B cell (primary cell): ENCODE results near the gene CACNA1D. TPM values are rescaled to one million over a fixed set of nuclear protein-coding genes. Genes with fewer than 3 reads are reported as not detected.

ENCODE experiments used
- ATAC-seq: fragments of 200-7000 bp; cut with Tn5 transposase; one replicate; pipeline ENCODE4 v1.10.0; 2021; ENCODE audit warnings: low read depth, mild to moderate bottlenecking, moderate number of reproducible peaks, moderate library complexity
- CTCF ChIA-PET: fragments of 350-600 bp; sonication (Branson Sonifier 250); formaldehyde crosslinking; loops from one replicate; lab custom pipeline; 2021; ENCODE audit warnings: antibody characterized with exemption, inconsistent platforms; lab: Charles Lee
- POLR2A ChIA-PET: fragments of 350-600 bp; sonication (Branson Sonifier 250); formaldehyde crosslinking; loops from one replicate; lab custom pipeline; 2021; ENCODE audit warnings: antibody characterized with exemption; lab: Charles Lee
- DNase-seq: peaks from one replicate; pipeline ENCODE4 v3.0.0; 2013
- H2AFZ ChIP-seq: 2 replicates; pipeline ENCODE4 v1.6.1; 2012; ENCODE audit warnings: mild to moderate bottlenecking, low read depth, low read length; ENCODE audit not compliant: insufficient read depth, poor library complexity, severe bottlenecking
- H3K27ac ChIP-seq, 2 donors: 1 replicate in 1 of 2; 2 replicates in 1 of 2; pipeline ENCODE4 v1.5.1; 2012 to 2013; ENCODE audit warnings: low read length in 2 of 2, mild to moderate bottlenecking in 2 of 2, moderate library complexity in 1 of 2
- H3K27me3 ChIP-seq, 4 experiments: fragments of 200-600 bp in 1 of 4; sonication (generic) in 1 of 4; replicated peaks in 1 of 4; 1 replicate in 2 of 4; 2 replicates in 2 of 4; pipeline versions ENCODE4 v1.6.1 to v1.7.0; 2013 to 2016; ENCODE audit warnings: low read length in 3 of 4, mild to moderate bottlenecking in 2 of 4, mixed read lengths in 1 of 4, moderate library complexity in 1 of 4; ENCODE audit not compliant: insufficient read depth in 4 of 4, control insufficient read depth in 3 of 4; ENCODE audit errors: control extremely low read depth in 1 of 4
- H3K36me3 ChIP-seq, 2 experiments: replicated peaks in 1 of 2; 1 replicate in 1 of 2; 2 replicates in 1 of 2; pipeline versions ENCODE4 v1.6.1 to v1.7.1; 2013; ENCODE audit warnings: low read length in 1 of 2; ENCODE audit not compliant: insufficient read depth in 2 of 2, control insufficient read depth in 1 of 2; ENCODE audit errors: control extremely low read depth in 1 of 2, extremely low read depth in 1 of 2
- H3K4me1 ChIP-seq, 2 donors: fragments of 200-600 bp in 1 of 2; sonication (generic) in 1 of 2; 1 replicate in 1 of 2; 2 replicates in 1 of 2; pipeline versions ENCODE4 v1.5.1 to v1.6.1; 2013 to 2017; ENCODE audit warnings: low read length in 2 of 2; ENCODE audit not compliant: control insufficient read depth in 2 of 2, insufficient read depth in 2 of 2
- H3K4me2 ChIP-seq: replicated peaks from 2 replicates; pipeline ENCODE3; 2012; ENCODE audit warnings: mild to moderate bottlenecking, low read depth, low read length; ENCODE audit not compliant: poor library complexity, severe bottlenecking
- H3K4me3 ChIP-seq, 5 experiments: fragments of 200-600 bp in 1 of 5; sonication (generic) in 1 of 5; 1 replicate in 3 of 5; 2 replicates in 2 of 5; pipeline versions ENCODE4 v1.5.1 to v1.7.0; 2011 to 2016; ENCODE audit warnings: low read length in 4 of 5, mild to moderate bottlenecking in 4 of 5, low read depth in 2 of 5, control low read depth in 1 of 5, moderate library complexity in 1 of 5; ENCODE audit not compliant: insufficient read depth in 1 of 5; ENCODE audit errors: control extremely low read depth in 1 of 5, extremely low read depth in 1 of 5
- H3K79me2 ChIP-seq: fragments of 200-600 bp; sonication (generic); one replicate; pipeline ENCODE4 v1.6.0; 2016; ENCODE audit warnings: low read length; ENCODE audit not compliant: control insufficient read depth, insufficient read depth
- H3K9ac ChIP-seq: fragments of 200-600 bp; sonication (generic); 2 replicates; pipeline ENCODE4 v1.6.1; 2017; ENCODE audit warnings: mild to moderate bottlenecking, low read length, moderate library complexity
- H3K9me3 ChIP-seq, 3 donors: one replicate each; pipeline versions ENCODE4 v1.6.1 to v1.7.1; 2013; ENCODE audit warnings: low read length in 2 of 3; ENCODE audit not compliant: control insufficient read depth in 2 of 3, insufficient read depth in 1 of 3; ENCODE audit errors: control extremely low read depth in 1 of 3
- H4K20me1 ChIP-seq: 2 replicates; pipeline ENCODE4 v1.6.0; 2012; ENCODE audit warnings: mild to moderate bottlenecking, low read length; ENCODE audit not compliant: insufficient read depth, control insufficient read depth, poor library complexity, severe bottlenecking
- H3K27ac Mint-ChIP-seq: one replicate; pipeline ENCODE4 v1.8.0; 2021; ENCODE audit warnings: mixed read lengths
- H3K27me3 Mint-ChIP-seq: one replicate; pipeline ENCODE4 v1.8.0; 2021; ENCODE audit warnings: mixed read lengths
- H3K4me1 Mint-ChIP-seq: one replicate; pipeline ENCODE4 v1.8.0; 2021; ENCODE audit warnings: mixed read lengths
- H3K4me3 Mint-ChIP-seq: one replicate; pipeline ENCODE4 v1.8.0; 2021; ENCODE audit warnings: mixed read lengths
- H3K9me3 Mint-ChIP-seq: one replicate; pipeline ENCODE4 v1.8.0; 2022; ENCODE audit warnings: mixed read lengths; ENCODE audit not compliant: insufficient read depth
- EZH2 ChIP-seq: IDR thresholded peaks from 2 replicates; pipeline ENCODE4 v1.6.1; 2012; ENCODE audit warnings: borderline replicate concordance, low read depth, mild to moderate bottlenecking, moderate library complexity, low read length; ENCODE audit not compliant: insufficient read depth, poor library complexity, severe bottlenecking
- WGBS: methylation state at CpG from one replicate; pipeline ENCODE4 v1.1.5; 2013; ENCODE audit warnings: missing lambda C conversion rate; ENCODE audit not compliant: insufficient coverage; 5-methylcytosine and 5-hydroxymethylcytosine counted together
- intact Hi-C: fragments of 100-400 bp; cut with micrococcal nuclease; formaldehyde crosslinking; loops from one replicate; pipeline ENCODE4 v1.10.0; 2022
- polyA plus RNA-seq: library from polyadenylated mRNA; depleted of rRNA; stranded (reverse); fragments of >200 nt; gene quantifications from 2 replicates; pipeline ENCODE4 v1.2.3, GENCODE V29; 2012
- total RNA-seq, 2 donors: library from RNA; stranded (reverse); fragments of 120-200 nt in 1 of 2; gene quantifications; 1 replicate in 1 of 2; 2 replicates in 1 of 2; pipeline versions ENCODE4 v1.2.3 to v1.2.4, GENCODE V29; 2013 to 2022
- TF ChIP-seq, protein P1 (sequence below): fragments of 200-600 bp; IDR thresholded peaks from one replicate; pipeline ENCODE4 v1.8.0; 2022; ENCODE audit warnings: antibody characterized with exemption, mild to moderate bottlenecking

The CACNA1D gene
- total and polyA plus RNA-seq, 2 donors (not counting 1 experiment from before 2014, with no cell fraction given): 0.06 to 0.07 TPM

DNA sequence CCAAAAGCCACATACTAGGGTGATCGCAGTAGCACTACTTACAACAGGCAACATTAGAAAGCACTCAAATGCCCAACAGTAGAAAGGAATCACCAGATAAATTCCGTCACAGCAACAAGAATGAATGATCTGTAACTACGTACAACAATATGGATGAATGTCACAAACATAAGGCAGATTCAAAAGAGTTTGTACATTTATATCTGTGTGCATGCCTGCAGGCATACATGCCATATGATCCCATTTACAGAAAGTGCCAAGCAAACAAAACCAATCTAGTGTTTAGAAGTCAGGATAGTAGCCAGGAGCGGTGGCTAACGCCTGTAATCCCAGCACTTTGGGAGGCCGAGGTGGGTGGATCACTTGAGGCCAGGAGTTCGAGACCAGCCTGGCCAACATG is 355.5 kb downstream of the CACNA1D start:
- Histone ChIP-seq H3K9me3 (peaks cover 0 to 7% (median 0%) of the 10 kb centered on the region in 3 donors), H2AFZ (no peak overlapping the region), H3K4me2 (no peak overlapping the region), H4K20me1 (no peaks in the 10 kb centered on the region), H3K79me2 (no peaks in the 10 kb centered on the region), H3K27ac (no peak overlapping the region), H3K4me1 (peaks cover 11 to 14% of the 10 kb centered on the region in 2 donors), H3K36me3 (no peaks in the 10 kb centered on the region), H3K9ac (no peak overlapping the region), H3K27me3 (peaks cover 0 to 32% (median 11%) of the 10 kb centered on the region in 4 experiments), H3K4me3 (no peak overlapping the region)
- Mint-ChIP-seq H3K27ac (no peak overlapping the region), H3K4me1 (peaks cover 9% of the 10 kb centered on the region), H3K9me3 (no peaks in the 10 kb centered on the region), H3K4me3 (no peak overlapping the region), H3K27me3 (peaks cover 21% of the 10 kb centered on the region)
- POLR2A ChIA-PET: no interaction called here
- TF ChIP-seq, protein P1, sequence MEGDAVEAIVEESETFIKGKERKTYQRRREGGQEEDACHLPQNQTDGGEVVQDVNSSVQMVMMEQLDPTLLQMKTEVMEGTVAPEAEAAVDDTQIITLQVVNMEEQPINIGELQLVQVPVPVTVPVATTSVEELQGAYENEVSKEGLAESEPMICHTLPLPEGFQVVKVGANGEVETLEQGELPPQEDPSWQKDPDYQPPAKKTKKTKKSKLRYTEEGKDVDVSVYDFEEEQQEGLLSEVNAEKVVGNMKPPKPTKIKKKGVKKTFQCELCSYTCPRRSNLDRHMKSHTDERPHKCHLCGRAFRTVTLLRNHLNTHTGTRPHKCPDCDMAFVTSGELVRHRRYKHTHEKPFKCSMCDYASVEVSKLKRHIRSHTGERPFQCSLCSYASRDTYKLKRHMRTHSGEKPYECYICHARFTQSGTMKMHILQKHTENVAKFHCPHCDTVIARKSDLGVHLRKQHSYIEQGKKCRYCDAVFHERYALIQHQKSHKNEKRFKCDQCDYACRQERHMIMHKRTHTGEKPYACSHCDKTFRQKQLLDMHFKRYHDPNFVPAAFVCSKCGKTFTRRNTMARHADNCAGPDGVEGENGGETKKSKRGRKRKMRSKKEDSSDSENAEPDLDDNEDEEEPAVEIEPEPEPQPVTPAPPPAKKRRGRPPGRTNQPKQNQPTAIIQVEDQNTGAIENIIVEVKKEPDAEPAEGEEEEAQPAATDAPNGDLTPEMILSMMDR: no peak
- no peak for TF ChIP-seq EZH2
- CTCF ChIA-PET: no interaction called here
- 100% methylated on average over 3 of the region's 7 CpGs for WGBS
- ATAC-seq (no peak), DNase-seq (no peak)
- intact Hi-C loops: no loop called here

DNA sequence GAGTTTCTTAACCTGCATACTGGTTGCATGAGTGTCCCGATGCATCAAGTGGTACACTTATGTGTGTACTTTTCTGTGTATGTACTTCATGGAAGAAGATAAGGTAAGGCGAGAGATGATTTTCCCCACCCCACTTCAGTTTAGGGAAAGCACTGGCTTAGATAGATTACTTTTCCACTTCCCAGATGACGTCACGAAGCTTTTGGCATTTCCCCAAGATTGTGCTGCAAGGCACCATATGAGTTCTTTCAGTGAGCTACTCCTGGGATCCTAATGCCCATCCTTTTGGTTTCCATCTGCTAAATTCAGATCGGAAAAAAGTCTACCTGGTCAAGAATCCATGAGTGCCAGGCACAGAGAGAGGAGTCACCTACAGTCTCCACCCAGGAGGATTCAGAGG is 356.5 kb downstream of the CACNA1D start:
- DNase-seq (no peak), ATAC-seq (no peak)
- no peak overlapping the region for H3K4me3 ChIP-seq
- Mint-ChIP-seq H3K27ac (no peak overlapping the region), H3K27me3 (peaks cover 14% of the 10 kb centered on the region), H3K4me1 (peaks cover 7% of the 10 kb centered on the region), H3K4me3 (no peak overlapping the region), H3K9me3 (no peaks in the 10 kb centered on the region)
- peaks cover 4 to 7% of the 10 kb centered on the region in 2 donors for H3K4me1 ChIP-seq
- H3K27ac ChIP-seq: no peak overlapping the region
- H3K9ac ChIP-seq: no peak overlapping the region
- no peak for TF ChIP-seq EZH2
- TF ChIP-seq, protein P1: no peak
- H3K9me3 ChIP-seq: no peaks in the 10 kb centered on the region
- WGBS: 73% methylated on average over 3 of the region's 5 CpGs
- H3K27me3 ChIP-seq: peaks cover 0 to 23% (median 6%) of the 10 kb centered on the region in 4 experiments
- H3K36me3 ChIP-seq: no peaks in the 10 kb centered on the region
- no peaks in the 10 kb centered on the region for H3K79me2 ChIP-seq
- intact Hi-C loops: no loop called here
- CTCF ChIA-PET: no interaction called here
- POLR2A ChIA-PET: no interaction called here
- no peaks in the 10 kb centered on the region for H4K20me1 ChIP-seq
- no peak overlapping the region for H2AFZ ChIP-seq
- H3K4me2 ChIP-seq: no peak overlapping the region
